ENCODE data around the gene INPP5E.

Gene INPP5E, protein sequence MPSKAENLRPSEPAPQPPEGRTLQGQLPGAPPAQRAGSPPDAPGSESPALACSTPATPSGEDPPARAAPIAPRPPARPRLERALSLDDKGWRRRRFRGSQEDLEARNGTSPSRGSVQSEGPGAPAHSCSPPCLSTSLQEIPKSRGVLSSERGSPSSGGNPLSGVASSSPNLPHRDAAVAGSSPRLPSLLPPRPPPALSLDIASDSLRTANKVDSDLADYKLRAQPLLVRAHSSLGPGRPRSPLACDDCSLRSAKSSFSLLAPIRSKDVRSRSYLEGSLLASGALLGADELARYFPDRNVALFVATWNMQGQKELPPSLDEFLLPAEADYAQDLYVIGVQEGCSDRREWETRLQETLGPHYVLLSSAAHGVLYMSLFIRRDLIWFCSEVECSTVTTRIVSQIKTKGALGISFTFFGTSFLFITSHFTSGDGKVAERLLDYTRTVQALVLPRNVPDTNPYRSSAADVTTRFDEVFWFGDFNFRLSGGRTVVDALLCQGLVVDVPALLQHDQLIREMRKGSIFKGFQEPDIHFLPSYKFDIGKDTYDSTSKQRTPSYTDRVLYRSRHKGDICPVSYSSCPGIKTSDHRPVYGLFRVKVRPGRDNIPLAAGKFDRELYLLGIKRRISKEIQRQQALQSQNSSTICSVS

DNA sequence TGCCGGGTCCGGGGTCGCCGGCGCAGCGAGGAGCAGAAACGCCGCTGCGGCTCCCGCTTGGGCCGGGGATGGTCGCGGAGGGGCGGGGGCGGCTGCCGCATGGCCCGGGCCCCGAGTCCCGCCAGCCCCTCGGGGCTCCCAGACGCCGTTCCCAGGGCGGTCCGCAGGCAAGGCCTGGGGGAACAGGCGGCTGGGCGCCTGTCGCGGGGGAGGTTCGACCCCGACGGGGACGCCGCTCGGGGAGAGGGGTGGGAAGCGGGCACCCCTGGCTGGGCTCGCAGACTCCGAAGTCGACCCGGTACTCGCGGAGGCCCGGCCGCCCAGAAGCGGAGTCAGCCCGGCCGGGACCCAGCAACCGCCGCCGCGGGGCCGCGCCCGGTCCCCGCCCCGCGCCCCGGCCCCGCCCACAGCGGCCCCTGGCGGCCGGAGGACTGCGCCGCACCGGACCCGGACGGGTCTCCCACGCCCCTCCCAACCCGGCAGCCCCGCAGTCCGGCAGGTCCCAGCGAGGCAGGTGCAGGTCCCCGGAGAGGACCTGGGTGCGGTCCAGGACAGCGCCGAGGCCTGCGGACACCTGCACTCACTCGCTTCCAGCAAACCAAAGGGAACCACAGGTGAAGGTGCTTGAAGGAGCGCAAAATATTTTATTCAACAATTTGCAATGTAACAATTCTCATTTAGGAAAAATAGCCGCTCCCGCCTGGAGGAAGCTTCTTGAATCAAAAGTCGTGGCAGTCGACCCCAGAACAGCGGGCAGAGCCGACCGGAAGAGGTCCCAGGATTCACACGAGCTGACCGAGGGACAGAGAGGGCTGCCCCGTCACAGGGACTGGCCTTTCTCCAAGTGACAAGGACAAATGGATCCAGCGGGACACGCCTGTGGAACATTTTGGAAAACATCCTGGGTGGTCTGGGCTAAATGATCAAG lies at the start of gene INPP5E:
Gene INPP5E, minus strand, starts transcription at position 365 of the 928 bp plus-strand sequence. CDS start 426 bp downstream, outside the sequence.
- no peak for DNase-seq (ENCODE audit: low read depth, low spot score)

DNA sequence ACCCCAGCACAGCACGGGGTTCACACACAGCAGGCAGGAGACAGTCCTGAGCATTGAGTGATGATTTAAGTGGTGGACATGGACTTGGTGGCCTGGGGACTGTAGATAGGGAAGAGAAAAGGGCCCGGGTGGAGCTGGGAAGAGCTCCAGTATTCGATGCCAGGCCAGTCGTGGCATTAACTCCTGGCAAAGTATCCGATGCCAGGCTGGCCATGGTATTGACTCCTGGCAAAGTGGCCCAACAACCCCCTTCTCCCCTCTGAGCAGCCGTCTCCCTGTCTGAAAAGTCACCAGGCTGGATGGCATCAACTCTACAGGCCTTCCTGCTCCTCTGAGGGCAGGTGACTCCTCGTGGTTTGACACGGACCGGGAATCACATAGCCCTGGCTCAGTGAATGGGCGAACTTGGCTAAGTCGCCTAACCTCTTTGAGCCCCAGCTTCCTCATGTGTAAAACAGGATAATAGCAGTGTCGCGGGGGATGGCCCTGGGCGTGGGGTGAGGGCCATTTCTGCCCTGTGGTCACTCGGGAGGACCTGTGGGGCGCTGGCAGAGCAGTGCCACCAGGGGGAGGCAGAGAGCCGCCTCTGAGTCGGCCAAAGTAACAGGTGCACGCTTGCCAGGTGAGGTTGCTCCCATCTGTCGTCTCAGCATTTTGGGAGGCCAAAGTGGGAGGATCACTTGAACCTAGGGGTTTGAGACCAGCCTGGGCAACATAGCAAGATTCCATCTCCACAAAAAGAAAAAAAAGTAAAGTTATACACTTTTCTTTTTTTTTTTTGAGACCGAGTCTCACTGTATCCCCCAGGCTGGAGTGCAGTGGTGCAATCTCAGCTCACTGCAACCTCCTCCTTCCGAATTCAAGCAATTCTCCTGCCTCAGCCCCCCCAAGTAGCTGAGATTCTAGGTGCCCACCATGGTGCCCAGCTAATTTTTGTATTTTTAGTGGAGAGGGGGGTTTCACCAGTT lies 48.9 kb upstream of the INPP5E start:
- no peak for DNase-seq (ENCODE audit: low read depth, low spot score)

DNA sequence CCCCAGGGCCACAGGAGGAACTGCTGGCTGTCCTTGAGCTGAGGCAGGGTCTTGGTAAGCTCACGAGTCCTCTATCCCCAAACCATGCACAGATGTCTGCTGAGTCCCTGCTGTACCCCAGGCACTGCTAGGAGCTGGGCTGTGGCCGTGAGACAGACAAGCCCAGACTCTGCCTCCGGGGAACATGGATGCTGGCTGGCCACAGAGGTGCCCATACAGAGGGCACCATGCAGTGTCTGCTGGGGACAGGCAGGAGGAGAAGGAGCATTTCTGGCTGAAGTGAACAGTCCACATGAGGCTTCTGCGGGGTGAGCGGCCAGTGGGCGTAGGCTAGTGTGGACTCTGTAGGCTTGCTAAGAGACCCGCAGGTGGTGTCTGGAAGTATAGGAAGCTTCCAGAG lies 48.0 kb upstream of the INPP5E start:
- no peak for DNase-seq (ENCODE audit: low read depth, low spot score)

DNA sequence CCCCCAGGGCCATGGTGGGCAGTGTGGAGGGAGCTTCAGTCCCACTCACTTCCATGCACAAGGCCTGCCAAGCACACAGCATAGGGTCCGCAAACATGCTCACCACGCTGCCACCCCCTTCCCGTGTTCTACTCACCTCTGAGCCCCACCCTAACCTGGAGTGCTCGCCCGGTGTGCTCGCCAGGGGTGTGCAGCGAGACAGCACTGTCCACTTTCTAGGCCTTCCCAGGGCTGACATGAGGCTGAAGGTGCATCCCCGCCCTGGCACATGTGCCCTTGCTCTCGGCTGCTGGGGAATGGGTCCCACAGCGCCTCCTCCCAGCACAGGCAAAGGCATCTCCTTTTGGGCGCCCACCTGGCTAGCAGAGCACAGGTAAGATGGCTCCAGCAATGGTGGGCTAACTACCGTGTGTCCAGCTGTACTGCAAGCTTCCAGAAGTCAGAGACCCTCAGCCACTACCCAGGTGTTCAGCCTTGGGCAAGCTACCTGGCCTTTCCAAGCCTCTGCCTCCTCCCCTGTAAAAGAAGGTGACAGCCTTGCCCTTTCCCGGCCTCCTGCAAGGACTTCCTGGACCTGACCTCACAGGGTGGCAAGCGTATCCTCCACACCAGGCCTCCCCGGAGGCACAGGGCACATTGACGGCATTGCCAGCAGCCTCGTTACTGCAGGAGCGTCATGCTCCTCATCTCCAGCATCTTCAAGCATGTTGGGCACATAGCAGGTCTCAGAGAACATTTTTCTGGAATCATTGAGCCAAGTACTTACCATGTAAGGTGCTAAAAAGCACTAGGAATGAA lies 47.4 kb upstream of the INPP5E start:
- no peak for DNase-seq (ENCODE audit: low read depth, low spot score)

DNA sequence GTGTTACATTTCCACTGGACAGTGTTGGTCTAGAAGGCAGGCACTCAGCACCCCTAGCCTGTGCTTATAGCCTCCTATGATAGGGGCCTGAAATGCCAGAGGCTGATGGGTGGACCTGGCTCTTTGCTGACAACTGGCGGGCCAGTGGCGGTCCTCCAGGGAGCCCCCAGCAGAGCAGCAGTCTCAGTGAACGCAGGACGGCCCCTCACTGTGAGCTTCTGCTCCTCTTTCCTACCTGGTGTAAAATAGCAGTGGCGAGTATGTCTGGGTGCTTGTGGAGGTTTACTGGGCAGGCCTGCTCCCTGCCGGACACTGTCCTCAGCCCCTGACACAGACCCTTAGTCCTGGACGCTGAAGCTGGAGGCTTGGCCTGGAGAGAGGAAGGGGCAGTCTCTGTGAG lies 46.5 kb upstream of the INPP5E start:
- no peak for DNase-seq (ENCODE audit: low read depth, low spot score)

DNA sequence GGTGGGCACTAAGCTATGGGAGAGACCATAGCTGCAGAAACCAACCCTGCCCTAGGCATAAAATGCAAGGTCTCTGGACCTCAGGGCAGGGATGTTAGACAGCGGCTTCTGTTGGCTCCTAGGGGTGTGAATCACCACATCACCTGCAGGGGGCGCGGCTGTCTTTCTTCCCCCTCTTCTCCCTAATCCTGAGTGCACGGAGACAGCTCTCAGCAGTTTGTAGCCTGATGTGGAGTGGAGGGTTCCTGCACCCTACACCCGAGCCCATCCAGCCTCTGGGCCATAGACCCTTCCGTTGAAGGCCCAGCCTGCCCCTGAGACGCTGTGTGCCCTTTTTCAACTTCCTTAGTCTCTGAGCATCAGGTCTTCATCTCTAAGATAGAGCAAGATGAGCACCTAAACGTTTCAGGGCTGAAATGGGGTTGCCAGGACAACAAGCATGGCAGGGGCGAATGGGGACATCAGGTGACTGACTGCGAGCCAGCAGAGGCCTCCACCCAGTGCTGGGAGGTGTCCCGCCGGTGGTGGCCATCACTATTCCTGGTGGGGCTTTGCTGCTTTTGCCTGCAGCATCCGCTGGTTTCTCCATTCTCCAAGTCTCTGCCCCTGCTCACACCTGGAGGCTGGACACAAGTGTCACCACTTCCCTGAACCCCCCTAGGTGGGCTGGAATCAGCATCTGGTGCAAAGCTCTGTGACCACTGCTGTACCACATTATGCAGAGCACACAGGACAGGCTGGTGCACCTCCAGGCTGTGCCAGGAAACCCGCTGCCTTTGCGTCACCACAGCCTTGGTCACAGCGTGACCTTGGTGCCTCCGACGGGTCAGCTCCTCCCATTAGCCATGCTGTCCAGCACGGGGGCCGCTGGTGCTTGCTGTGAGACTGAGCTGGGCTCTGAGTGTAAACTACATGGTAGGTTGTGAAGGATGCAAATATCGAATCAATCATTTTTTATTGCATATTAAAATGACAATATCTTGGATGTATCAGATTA lies 45.7 kb upstream of the INPP5E start:
- DNase-seq (ENCODE audit: low read depth, low spot score): no peak

DNA sequence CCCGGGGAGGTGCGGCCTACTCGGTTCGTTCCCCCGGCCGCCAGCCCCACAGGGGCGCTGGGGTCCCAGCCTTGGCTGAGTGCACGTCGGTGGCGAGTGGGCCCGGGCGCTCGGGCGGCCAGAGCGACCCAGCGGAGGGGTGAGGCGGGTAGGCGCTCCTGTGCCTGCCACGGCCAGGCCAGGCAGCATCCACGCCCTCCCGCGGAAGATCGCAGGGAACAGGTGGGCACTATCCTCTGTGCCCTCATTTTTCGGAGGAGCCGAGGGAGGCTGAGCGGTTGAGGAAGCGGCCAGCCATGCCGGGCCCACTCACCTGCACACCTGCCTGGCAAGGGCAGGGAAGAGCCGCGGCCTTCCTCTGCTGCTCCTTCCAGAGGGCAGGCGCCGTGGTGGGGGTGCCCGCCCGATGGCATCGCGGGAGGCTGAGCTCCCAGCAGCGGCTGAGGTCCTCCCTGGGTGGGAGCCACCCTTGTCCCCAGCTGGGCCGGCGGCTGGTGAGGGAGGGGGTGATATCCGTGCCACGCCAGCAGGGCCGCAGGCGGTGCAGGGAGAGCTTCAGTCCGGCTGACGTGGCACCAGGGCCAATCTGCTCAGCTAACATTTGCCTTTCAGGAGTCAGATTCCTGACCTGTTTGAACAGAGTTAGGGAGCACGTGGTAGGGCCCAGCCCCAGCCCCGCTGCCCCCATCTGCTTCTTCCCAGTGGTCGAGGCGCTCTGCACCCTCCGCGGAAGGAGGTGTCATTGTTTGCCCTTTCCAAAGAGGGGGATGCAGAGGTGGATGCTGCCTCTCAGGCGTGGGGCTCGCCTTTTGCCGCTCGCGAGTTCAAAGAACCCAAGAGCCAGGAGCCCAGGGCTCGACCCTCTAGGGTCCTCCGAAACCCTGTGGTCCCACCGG lies 44.8 kb upstream of the INPP5E start:
- DNase-seq (ENCODE audit: low read depth, low spot score): no peak

DNA sequence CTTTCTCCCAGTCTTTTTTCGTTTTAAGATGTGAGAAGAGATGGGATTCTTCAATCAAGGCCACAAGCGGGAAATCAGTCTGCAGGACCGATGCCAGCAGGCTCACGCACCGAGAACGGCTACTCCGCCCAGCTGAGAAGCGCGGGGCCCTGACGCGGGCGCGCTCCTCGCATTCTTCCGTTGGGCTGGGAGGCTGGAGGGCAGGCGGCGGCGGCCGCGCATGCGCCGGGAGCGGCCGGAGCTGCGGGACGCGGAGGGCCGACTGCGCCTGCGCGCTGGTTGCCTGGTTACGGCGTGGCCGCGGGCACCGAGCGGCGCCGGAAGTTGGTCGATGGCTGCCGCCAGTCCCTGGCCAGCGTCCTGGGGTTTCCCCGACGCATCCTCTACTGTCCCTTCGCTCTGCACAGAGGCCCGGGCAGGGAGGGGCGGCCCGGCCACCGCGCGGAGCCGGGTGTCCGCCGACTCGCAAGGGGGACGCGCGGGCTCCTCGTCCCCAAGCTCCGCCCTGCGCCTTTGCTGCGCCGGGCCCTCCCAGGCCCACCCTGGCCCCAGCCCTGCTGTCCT lies 44.0 kb upstream of the INPP5E start:
- peak; percentile 60 for DNase-seq (ENCODE audit: low read depth, low spot score)

DNA sequence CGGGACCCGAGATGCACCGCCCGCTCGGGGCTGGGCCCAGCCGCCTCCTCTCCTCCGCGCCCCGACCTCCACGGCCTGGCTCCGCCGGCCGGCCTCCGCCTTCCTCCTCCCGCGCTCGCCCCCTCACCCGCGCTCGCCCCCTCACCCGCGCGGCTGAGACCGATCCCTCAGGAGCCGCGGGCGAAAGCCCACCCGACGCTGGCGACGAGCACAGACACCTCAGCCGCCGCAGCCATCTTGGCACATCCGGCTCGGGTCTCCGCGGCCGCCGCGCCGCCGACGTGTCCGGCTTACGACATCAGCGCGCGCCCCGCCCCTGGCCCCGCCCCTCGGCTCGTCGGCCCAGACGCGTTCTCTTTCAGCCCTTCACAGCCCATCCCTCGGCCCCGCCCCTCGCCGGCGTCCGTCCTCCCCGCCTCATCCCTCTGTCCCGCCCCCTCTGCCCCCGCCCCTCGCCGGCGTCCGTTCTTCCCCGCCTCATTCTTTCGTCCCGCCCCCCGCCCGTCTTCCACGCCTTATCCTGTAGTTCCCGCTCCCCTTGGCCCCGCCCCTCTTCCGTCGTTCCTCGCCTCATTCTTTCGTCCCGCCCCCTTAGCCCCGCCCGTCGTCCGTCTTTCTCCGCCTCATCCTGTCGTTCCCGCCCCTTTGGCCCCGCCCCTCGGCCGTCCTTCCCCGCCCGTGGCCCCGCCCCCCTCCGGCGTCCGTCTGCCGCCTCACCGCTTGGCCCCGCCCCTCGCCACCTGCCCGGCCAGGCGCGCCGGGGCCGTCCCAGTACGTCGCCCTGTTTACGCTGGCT lies 43.3 kb upstream of the INPP5E start, which contains the start of gene SEC16A:
Gene SEC16A, minus strand, starts transcription at position 248 of the 796 bp plus-strand sequence. CDS start 5,425 bp downstream, outside the sequence.
- peak; percentile 94 for DNase-seq (ENCODE audit: low read depth, low spot score)

DNA sequence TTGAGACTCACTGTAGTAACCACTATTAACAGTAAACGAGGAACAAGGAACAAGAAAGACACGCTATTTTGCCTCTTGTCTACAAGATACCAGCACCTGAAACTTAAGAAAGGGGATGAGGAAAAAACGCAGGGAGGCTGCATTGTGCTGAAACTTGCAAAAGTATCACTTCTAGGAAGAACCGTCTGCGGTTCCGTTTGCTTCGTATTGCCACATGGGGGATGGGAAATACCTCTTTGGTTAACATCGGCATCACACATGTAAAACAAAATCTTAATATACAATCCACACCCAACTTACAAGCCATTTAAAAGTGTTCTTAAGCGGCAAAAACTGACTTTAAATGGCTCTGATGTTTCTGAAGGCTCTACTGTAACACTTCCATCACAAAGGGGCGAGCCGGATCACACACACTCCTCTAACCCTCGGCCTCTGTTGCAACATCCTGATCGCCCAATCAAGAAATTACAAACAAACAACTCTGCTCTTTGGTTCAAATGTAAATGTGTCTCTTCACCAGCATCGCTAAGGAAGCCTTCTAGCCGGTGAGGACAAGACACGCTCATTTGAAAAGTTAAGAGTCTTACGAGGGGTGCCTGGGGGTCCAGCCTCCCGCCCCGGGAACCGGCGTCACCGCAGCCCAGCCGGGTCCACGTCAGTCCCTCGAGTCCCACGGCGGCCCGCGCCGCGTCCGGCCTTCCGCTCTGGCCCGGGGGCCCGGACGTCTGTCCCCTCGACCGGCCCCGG lies 42.6 kb upstream of the INPP5E start:
- no peak for DNase-seq (ENCODE audit: low read depth, low spot score)

DNA sequence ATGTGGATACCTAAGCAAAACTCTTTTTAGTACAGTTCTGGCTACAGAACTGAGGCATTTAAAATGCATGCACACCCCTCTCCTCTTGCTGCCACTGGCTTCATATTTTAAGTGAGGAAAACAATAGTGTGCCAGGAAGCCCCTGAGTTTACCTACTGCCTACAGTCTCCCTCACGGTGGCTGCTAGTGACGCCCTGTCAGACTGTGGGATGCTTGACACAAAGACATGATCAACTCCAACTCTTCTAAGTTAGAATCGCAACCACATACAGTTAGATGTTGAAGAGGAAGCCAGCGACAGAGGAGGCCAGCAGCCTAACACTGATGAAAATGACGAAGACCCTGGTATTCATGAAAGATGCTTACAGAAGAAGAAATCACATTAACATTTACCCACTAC lies 41.9 kb upstream of the INPP5E start:
- no peak for DNase-seq (ENCODE audit: low read depth, low spot score)

DNA sequence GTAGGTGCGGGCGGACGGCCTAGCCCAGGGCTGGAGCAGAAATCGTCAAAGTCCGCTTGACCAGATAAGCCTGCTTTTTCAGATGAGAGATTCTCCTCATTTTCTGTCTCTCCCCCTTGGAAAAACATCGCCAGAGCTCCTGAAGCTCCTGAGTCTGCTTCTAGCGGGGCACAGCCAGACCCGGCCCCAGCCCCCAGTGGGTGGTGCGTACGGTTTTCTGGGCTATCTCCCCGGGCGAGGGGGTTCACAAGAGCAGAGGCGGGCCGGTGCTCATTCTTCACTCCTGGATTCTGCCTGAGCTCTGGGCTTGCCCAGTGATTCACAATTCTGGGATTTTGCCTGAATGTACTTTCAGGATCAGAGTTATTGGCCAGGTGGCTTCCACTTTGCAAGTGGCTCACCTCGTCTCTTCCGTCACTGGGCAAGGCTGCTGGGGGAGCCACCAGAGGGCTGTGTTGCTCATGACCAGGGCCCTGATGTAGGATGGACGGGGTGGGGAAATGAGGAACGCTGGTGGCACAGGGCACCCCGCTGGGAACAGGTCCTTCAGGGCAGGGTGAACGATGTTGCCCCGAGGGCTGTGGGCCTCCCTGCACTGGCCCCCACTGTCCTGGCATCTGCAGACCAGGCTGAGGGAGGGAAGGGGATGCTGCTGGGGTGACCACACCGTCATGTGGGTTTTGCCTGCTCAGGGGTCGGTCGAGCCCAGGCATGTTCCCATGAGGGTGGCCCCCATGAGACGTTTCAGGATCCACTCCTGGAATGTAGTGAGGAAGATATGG lies 36.9 kb upstream of the INPP5E start:
- no peak for DNase-seq (ENCODE audit: low read depth, low spot score)

DNA sequence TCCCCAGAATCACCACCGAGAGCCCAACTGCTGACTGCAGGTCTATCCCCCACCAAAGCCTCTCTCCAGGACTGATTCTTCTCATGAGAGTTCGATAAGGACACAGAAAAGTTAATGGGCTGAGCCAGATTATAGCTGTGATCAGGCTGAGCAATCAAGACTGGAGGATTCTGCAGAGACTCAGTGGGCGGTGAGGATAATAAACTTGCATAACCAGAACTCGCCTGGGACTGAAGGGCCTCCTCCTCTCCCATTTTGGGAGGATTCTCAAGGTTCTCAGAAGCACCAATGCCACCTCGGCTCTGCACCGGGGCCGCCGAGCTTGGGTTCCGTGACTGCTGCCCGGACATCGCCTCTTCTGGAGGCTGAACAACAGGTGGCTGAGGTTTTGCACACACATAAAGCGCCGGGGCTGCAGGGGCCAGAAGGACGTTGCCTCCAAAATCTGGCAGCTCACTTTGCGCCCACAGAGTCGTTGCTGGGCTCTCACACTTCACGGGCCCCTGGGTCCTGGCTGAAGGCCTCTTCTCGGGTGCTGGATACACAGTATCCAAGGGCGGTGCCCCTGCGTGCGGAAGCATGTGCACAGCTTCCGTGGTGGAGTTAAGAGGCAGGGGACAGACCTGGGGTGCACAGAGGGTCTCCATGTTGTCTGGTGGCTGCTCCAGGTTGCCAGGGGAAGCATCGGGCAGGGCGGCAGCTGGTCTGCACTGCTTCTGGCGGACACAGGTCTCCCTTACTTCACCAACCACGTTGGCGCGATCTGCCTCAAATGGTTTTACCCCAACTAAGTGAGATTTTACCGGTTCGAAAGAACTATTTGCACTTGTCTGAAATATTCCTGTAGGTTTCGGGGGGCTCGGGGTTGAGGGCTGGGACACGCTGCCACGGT lies 35.6 kb upstream of the INPP5E start:
- DNase-seq (ENCODE audit: low read depth, low spot score): no peak

Data from brain pericyte (primary cell).